H1 (cell line): Measurements from ENCODE around the gene RBM17. TPM values are rescaled to one million over a fixed set of nuclear protein-coding genes. Genes with fewer than 3 reads are reported as not detected.

Experiments
- FOSL1 ChIP-seq: IDR thresholded peaks from 2 replicates; pipeline ENCODE4 v1.6.1; 2011; ENCODE audit warnings: mild to moderate bottlenecking, low read depth, low read length, moderate library complexity; ENCODE audit not compliant: insufficient read depth
- NRF1 ChIP-seq: IDR thresholded peaks from 2 replicates; pipeline ENCODE4 v1.6.1; 2011; ENCODE audit warnings: mild to moderate bottlenecking, low read depth, low read length, improper control_type of control experiment
- RAD21 ChIP-seq, 2 experiments: IDR thresholded peaks in 1 of 2; conservative IDR thresholded peaks in 1 of 2; 2 replicates each; pipeline ENCODE4 v1.6.1; 2011; ENCODE audit warnings: low read depth in 2 of 2, low read length in 2 of 2, improper control_type of control experiment in 1 of 2, inconsistent platforms in 1 of 2, mild to moderate bottlenecking in 1 of 2, moderate library complexity in 1 of 2
- SAP30 ChIP-seq: fragments of 300-600 bp; sonication (generic); IDR thresholded peaks from 2 replicates; pipeline ENCODE4 v1.7.1; 2012; ENCODE audit warnings: low read length, moderate library complexity, mild to moderate bottlenecking, inconsistent platforms; ENCODE audit not compliant: insufficient read depth, insufficient replicate concordance
- SP2 ChIP-seq: IDR thresholded peaks from 2 replicates; pipeline ENCODE4 v1.6.1; 2012; ENCODE audit warnings: mild to moderate bottlenecking, low read length, inconsistent platforms
- SRF ChIP-seq: IDR thresholded peaks from 2 replicates; pipeline ENCODE4 v1.6.1; 2011; ENCODE audit warnings: mild to moderate bottlenecking, low read depth, low read length, moderate library complexity
- polyA plus RNA-seq, 7 experiments: library from polyadenylated mRNA; depleted of rRNA in 3 of 7; stranded (reverse) in 5 of 7; unstranded in 2 of 7; fragments of >200 nt in 5 of 7; fragments of 200-250 nt in 2 of 7; gene quantifications; 1 replicate in 5 of 7; 2 replicates in 1 of 7; 4 replicates in 1 of 7; pipeline versions ENCODE4 v1.2.1 to v1.2.3, GENCODE V29; 2011 to 2013; ENCODE audit warnings: missing spikeins in 2 of 7, mixed read lengths in 2 of 7
- total RNA-seq: library from RNA; stranded (reverse); fragmentation: NEBNext Ultra II Directional; extraction: Animal tissue kit (Norgen Biotek cat#: 25700); gene quantifications from 2 replicates; pipeline ENCODE4 v1.2.1, GENCODE V29; 2021

The RBM17 gene
- total and polyA plus RNA-seq, 2 of the 8 experiments (the other 6 are each of a cell fraction or from before 2014, with no cell fraction given): 15.7 to 128 TPM

DNA sequence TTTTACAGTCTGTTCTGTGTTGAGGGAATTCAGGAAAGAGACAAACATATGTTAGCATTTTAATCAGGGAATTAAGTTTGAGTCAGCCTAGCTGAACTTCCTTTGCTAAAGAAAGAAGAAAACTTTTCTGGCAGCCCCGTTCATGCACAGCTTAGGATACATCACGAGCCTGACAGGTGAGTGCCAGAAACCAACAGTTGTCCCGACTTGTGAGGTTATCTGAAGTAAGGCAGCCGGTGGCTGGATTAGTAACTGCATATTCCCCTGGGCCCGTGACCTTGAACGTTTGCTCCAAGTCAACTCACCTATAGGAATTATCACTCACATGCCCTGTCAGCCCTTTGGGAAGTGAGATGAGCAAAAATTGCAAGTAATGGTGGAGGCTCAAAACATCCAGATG is 24.1 kb downstream of the RBM17 start (continued):
- TF ChIP-seq SP2 (no peak), RAD21 (IDR thresholded peaks at IDR 0.05 in 1 of 2, conservative IDR thresholded peaks at IDR 0.05 in 1 of 2; ENCODE audit: low read depth in 2 of 2, low read length in 2 of 2) (no peak), SAP30 (no peak), NRF1 (no peak), FOSL1 (no peak), SRF (no peak)
